ENCODE data around the gene TMCO6. TPM values are rescaled to one million over a fixed set of nuclear protein-coding genes. Genes with fewer than 3 reads are reported as not detected.
A peak's percentile ranks its signal among the peaks of the same experiment; 100 is the strongest.

TMCO6 gene
- total RNA-seq, 2 experiments from 2014 or later, result 26.9 to 36.8 TPM

- peaks cover 17% of the 10 kb centered on the region for H3K4me1 ChIP-seq (ENCODE audit: insufficient read depth, low read length, poor library complexity, severe bottlenecking)
- no peaks in the 10 kb centered on the region for H4K20me1 ChIP-seq (ENCODE audit: insufficient read depth, low read length)
- TF ChIP-seq EZH2phosphoT487 (IDR thresholded peaks at IDR 0.05; ENCODE audit: borderline replicate concordance, low read depth, low read length), result no peak
- TF ChIP-seq, protein P1, sequence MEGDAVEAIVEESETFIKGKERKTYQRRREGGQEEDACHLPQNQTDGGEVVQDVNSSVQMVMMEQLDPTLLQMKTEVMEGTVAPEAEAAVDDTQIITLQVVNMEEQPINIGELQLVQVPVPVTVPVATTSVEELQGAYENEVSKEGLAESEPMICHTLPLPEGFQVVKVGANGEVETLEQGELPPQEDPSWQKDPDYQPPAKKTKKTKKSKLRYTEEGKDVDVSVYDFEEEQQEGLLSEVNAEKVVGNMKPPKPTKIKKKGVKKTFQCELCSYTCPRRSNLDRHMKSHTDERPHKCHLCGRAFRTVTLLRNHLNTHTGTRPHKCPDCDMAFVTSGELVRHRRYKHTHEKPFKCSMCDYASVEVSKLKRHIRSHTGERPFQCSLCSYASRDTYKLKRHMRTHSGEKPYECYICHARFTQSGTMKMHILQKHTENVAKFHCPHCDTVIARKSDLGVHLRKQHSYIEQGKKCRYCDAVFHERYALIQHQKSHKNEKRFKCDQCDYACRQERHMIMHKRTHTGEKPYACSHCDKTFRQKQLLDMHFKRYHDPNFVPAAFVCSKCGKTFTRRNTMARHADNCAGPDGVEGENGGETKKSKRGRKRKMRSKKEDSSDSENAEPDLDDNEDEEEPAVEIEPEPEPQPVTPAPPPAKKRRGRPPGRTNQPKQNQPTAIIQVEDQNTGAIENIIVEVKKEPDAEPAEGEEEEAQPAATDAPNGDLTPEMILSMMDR (conservative IDR thresholded peaks at IDR 0.05; ENCODE audit: low read length), result no peak
- peak; percentile 92 for DNase-seq (ENCODE audit: low spot score)
- CTCF ChIA-PET (ENCODE audit: unreplicated experiment), result interaction anchor here (0.5 to 1.0 kb wide), 2 partner anchors 49 to 947 kb away, joined by 3 read pairs; no protein-coding TSS in a partner anchor
- H3K9me2 ChIP-seq (ENCODE audit: insufficient read depth, low read length), result no peaks in the 10 kb centered on the region
- H3K36me3 ChIP-seq (ENCODE audit: insufficient read depth, low read length), result peaks cover 56% of the 10 kb centered on the region
- H2AFZ ChIP-seq (ENCODE audit: low read length), result peak within 1 kb of the TSS; percentile 88
- intact Hi-C loops (cut with micrococcal nuclease; ENCODE audit: unreplicated experiment), result loop anchor here (1.0 kb wide), 1 partner anchor 27 kb away; the partner anchor contains the start of gene WDR55
- peak within 1 kb of the TSS; percentile 86 for H3K4me3 ChIP-seq (ENCODE audit: low read depth, low read length, poor library complexity, severe bottlenecking)
- H3K79me2 ChIP-seq (ENCODE audit: insufficient read depth, low read depth, low read length), result peaks cover 35% of the 10 kb centered on the region
- peak within 1 kb of the TSS; percentile 97 for H3K4me2 ChIP-seq (ENCODE audit: low read length)
- H3K9me3 ChIP-seq (ENCODE audit: low read length), result no peaks in the 10 kb centered on the region
- no TSS peak for BruUV-seq (replicated peaks)
- POLR2A ChIA-PET, result interaction anchor here (0.6 to 2.4 kb wide), 10 partner anchors 9 to 575 kb away, joined by 3 to 20 read pairs (median 4); partner anchors contain the start of genes IK, NDUFA2 and ZMAT2
- peak within 1 kb of the TSS; percentile 38 for H3K27ac ChIP-seq (ENCODE audit: low read depth, low read length, poor library complexity, severe bottlenecking)
Observed at GRCh38 chr5:140690941-140691924, 52.0 kb downstream of the TMCO6 start, which contains the start of the genes HARS1 and HARS2. Gene HARS1, minus strand, starts transcription at chr5:140691370. Its CDS starts 66 bp downstream, at chr5:140691304. Gene HARS2, plus strand, starts transcription at chr5:140691455. Its CDS starts 194 bp downstream, at chr5:140691649.

GRCh38 chr5:140694276-140694675, 55.0 kb downstream of the TMCO6 start:
- no peak for DNase-seq (ENCODE audit: low spot score)
- no peak for TF ChIP-seq EZH2phosphoT487 (IDR thresholded peaks at IDR 0.05; ENCODE audit: borderline replicate concordance, low read depth, low read length)
- TF ChIP-seq, protein P1 (conservative IDR thresholded peaks at IDR 0.05; ENCODE audit: low read length), result no peak
- intact Hi-C loops (cut with micrococcal nuclease; ENCODE audit: unreplicated experiment), result no loop called here
- BruUV-seq (replicated peaks), result no TSS peak
- Histone ChIP-seq H3K9me2 (ENCODE audit: insufficient read depth, low read length) (no peaks in the 10 kb centered on the region), H3K4me2 (ENCODE audit: low read length) (no peak overlapping the region), H4K20me1 (ENCODE audit: insufficient read depth, low read length) (no peaks in the 10 kb centered on the region), H3K79me2 (ENCODE audit: insufficient read depth, low read depth, low read length) (peaks cover 30% of the 10 kb centered on the region; the same call in 1 of the 2 replicates), H3K27ac (ENCODE audit: low read depth, low read length, poor library complexity, severe bottlenecking) (no peak overlapping the region), H2AFZ (ENCODE audit: low read length) (no peak overlapping the region), H3K36me3 (ENCODE audit: insufficient read depth, low read length) (peaks cover 62% of the 10 kb centered on the region), H3K4me3 (ENCODE audit: low read depth, low read length, poor library complexity, severe bottlenecking) (no peak overlapping the region), H3K9me3 (ENCODE audit: low read length) (no peaks in the 10 kb centered on the region), H3K4me1 (ENCODE audit: insufficient read depth, low read length, poor library complexity, severe bottlenecking) (peaks cover 17% of the 10 kb centered on the region)
- ChIA-PET POLR2A (interaction anchor here (1.1 kb wide), 1 partner anchor 19 kb away, joined by 3 read pairs; no protein-coding TSS in a partner anchor), CTCF (ENCODE audit: unreplicated experiment) (interaction anchor here (0.5 kb wide), 1 partner anchor 130 kb away, joined by 3 read pairs; no protein-coding TSS in a partner anchor)

Small RNAs within 50 kb of the gene (microRNA-seq; reads per million reads assigned to microRNA genes)
- gene MIR3655 (ENCODE audit: borderline replicate concordance), result 3.8 reads per million

Other genes starting within 250 kb of the TMCO6 start
- 90.6 and 91.5 TPM in 2 replicates for gene ANKHD1, start 237.6 kb upstream of the TMCO6 start, total RNA-seq (2014; rRNA removed; shearing (Covaris generic))
- 138 and 143 TPM in 2 replicates for gene ANKHD1, start 237.6 kb upstream of the TMCO6 start, total RNA-seq (2022)
- gene EIF4EBP3, start 91.8 kb upstream of the TMCO6 start, total RNA-seq (2014; rRNA removed; shearing (Covaris generic)), result 0.98 TPM in 1 of 2 replicates, not detected in the other
- 7.9 and 8.3 TPM in 2 replicates for gene EIF4EBP3, start 91.8 kb upstream of the TMCO6 start, total RNA-seq (2022)
- 18.8 and 19.1 TPM in 2 replicates for gene SRA1, start 82.0 kb upstream of the TMCO6 start, total RNA-seq (2014; rRNA removed; shearing (Covaris generic))
- gene SRA1, start 82.0 kb upstream of the TMCO6 start, total RNA-seq (2022), result 21.3 and 24.5 TPM in 2 replicates
- gene APBB3, start 74.9 kb upstream of the TMCO6 start, total RNA-seq (2014; rRNA removed; shearing (Covaris generic)), result 22.7 and 37.9 TPM in 2 replicates
- 32.1 and 32.2 TPM in 2 replicates for gene APBB3, start 74.9 kb upstream of the TMCO6 start, total RNA-seq (2022)
- 19.6 and 29.1 TPM in 2 replicates for gene SLC35A4, start 74.6 kb upstream of the TMCO6 start, total RNA-seq (2014; rRNA removed; shearing (Covaris generic))
- gene SLC35A4, start 74.6 kb upstream of the TMCO6 start, total RNA-seq (2022), result 48.7 TPM in 2 replicates
- gene CD14, start 6.3 kb upstream of the TMCO6 start, total RNA-seq (2014; rRNA removed; shearing (Covaris generic)), result 0.54 and 1.0 TPM in 2 replicates
- gene CD14, start 6.3 kb upstream of the TMCO6 start, total RNA-seq (2022), result 0.52 and 0.76 TPM in 2 replicates
- 107 and 166 TPM in 2 replicates for gene NDUFA2, start 8.2 kb downstream of the TMCO6 start, total RNA-seq (2014; rRNA removed; shearing (Covaris generic))
- gene NDUFA2, start 8.2 kb downstream of the TMCO6 start, total RNA-seq (2022), result 63.4 and 70.3 TPM in 2 replicates
- gene IK, start 8.4 kb downstream of the TMCO6 start, total RNA-seq (2014; rRNA removed; shearing (Covaris generic)), result 64.4 and 83.7 TPM in 2 replicates
- 90.4 and 99.3 TPM in 2 replicates for gene IK, start 8.4 kb downstream of the TMCO6 start, total RNA-seq (2022)
- 18.7 and 23.9 TPM in 2 replicates for gene WDR55, start 25.5 kb downstream of the TMCO6 start, total RNA-seq (2014; rRNA removed; shearing (Covaris generic))
- gene WDR55, start 25.5 kb downstream of the TMCO6 start, total RNA-seq (2022), result 31.5 and 34.2 TPM in 2 replicates
- gene DND1, start 34.1 kb downstream of the TMCO6 start, total RNA-seq (2014; rRNA removed; shearing (Covaris generic)), result 2.2 and 3.6 TPM in 2 replicates
- 2.7 and 4.5 TPM in 2 replicates for gene DND1, start 34.1 kb downstream of the TMCO6 start, total RNA-seq (2022)
- gene HARS1, start 51.9 kb downstream of the TMCO6 start, total RNA-seq (2014; rRNA removed; shearing (Covaris generic)), result 43.7 and 44.3 TPM in 2 replicates
- gene HARS1, start 51.9 kb downstream of the TMCO6 start, total RNA-seq (2022), result 61.4 and 61.6 TPM in 2 replicates
- 20.8 and 23.4 TPM in 2 replicates for gene HARS2, start 52.0 kb downstream of the TMCO6 start, total RNA-seq (2014; rRNA removed; shearing (Covaris generic))
- 27.3 and 27.5 TPM in 2 replicates for gene HARS2, start 52.0 kb downstream of the TMCO6 start, total RNA-seq (2022)
- 24.8 and 40.0 TPM in 2 replicates for gene ZMAT2, start 61.0 kb downstream of the TMCO6 start, total RNA-seq (2014; rRNA removed; shearing (Covaris generic))
- 41.6 and 44.9 TPM in 2 replicates for gene ZMAT2, start 61.0 kb downstream of the TMCO6 start, total RNA-seq (2022)
- not detected in 2 replicates for gene PCDHA1, start 146.7 kb downstream of the TMCO6 start, total RNA-seq (2014; rRNA removed; shearing (Covaris generic))
- not detected in 2 replicates for gene PCDHA1, start 146.7 kb downstream of the TMCO6 start, total RNA-seq (2022)
- gene PCDHA2, start 155.4 kb downstream of the TMCO6 start, total RNA-seq (2014; rRNA removed; shearing (Covaris generic)), result not detected in 2 replicates
- gene PCDHA2, start 155.4 kb downstream of the TMCO6 start, total RNA-seq (2022), result not detected in 2 replicates
- not detected in 2 replicates for gene PCDHA3, start 161.6 kb downstream of the TMCO6 start, total RNA-seq (2014; rRNA removed; shearing (Covaris generic))
- gene PCDHA3, start 161.6 kb downstream of the TMCO6 start, total RNA-seq (2022), result not detected in 2 replicates
- gene PCDHA4, start 167.6 kb downstream of the TMCO6 start, total RNA-seq (2014; rRNA removed; shearing (Covaris generic)), result not detected in 2 replicates
- gene PCDHA4, start 167.6 kb downstream of the TMCO6 start, total RNA-seq (2022), result not detected in 2 replicates
- gene PCDHA5, start 182.2 kb downstream of the TMCO6 start, total RNA-seq (2014; rRNA removed; shearing (Covaris generic)), result not detected in 2 replicates
- gene PCDHA5, start 182.2 kb downstream of the TMCO6 start, total RNA-seq (2022), result not detected in 2 replicates
- gene PCDHA6, start 188.5 kb downstream of the TMCO6 start, total RNA-seq (2014; rRNA removed; shearing (Covaris generic)), result not detected in 2 replicates
- gene PCDHA6, start 188.5 kb downstream of the TMCO6 start, total RNA-seq (2022), result not detected in 2 replicates
- gene PCDHA7, start 194.8 kb downstream of the TMCO6 start, total RNA-seq (2014; rRNA removed; shearing (Covaris generic)), result not detected in 2 replicates
- not detected in 2 replicates for gene PCDHA7, start 194.8 kb downstream of the TMCO6 start, total RNA-seq (2022)
- gene PCDHA8, start 201.7 kb downstream of the TMCO6 start, total RNA-seq (2014; rRNA removed; shearing (Covaris generic)), result not detected in 2 replicates
- gene PCDHA8, start 201.7 kb downstream of the TMCO6 start, total RNA-seq (2022), result not detected in 2 replicates
- not detected in 2 replicates for gene PCDHA9, start 208.9 kb downstream of the TMCO6 start, total RNA-seq (2014; rRNA removed; shearing (Covaris generic))
- not detected in 2 replicates for gene PCDHA9, start 208.9 kb downstream of the TMCO6 start, total RNA-seq (2022)
- gene PCDHA10, start 216.4 kb downstream of the TMCO6 start, total RNA-seq (2014; rRNA removed; shearing (Covaris generic)), result not detected in 2 replicates
- not detected in 2 replicates for gene PCDHA10, start 216.4 kb downstream of the TMCO6 start, total RNA-seq (2022)
- not detected in 2 replicates for gene PCDHA11, start 229.5 kb downstream of the TMCO6 start, total RNA-seq (2014; rRNA removed; shearing (Covaris generic))
- not detected in 2 replicates for gene PCDHA11, start 229.5 kb downstream of the TMCO6 start, total RNA-seq (2022)
- not detected in 2 replicates for gene PCDHA12, start 235.9 kb downstream of the TMCO6 start, total RNA-seq (2014; rRNA removed; shearing (Covaris generic))
- not detected in 2 replicates for gene PCDHA12, start 235.9 kb downstream of the TMCO6 start, total RNA-seq (2022)
- gene PCDHA13, start 242.7 kb downstream of the TMCO6 start, total RNA-seq (2014; rRNA removed; shearing (Covaris generic)), result not detected in 2 replicates
- not detected in 2 replicates for gene PCDHA13, start 242.7 kb downstream of the TMCO6 start, total RNA-seq (2022)